HG03439 (cell line): ENCODE measurements around the gene CORO2B.
"Not testable (repeated sequence)": the region's sequence is repeated elsewhere in the genome, so short reads cannot be mapped to it uniquely, and the experiment has no call there.

Experiments
- ATAC-seq: cut with Tn5 transposase; IDR thresholded peaks from one replicate; pipeline ENCODE4 v1.9.1; 2021; ENCODE audit warnings: mild to moderate bottlenecking, moderate library complexity; ENCODE audit not compliant: unreplicated experiment

The CORO2B gene

GRCh38 chr15:68643216-68643830 lies 64.5 kb downstream of the CORO2B start:
- no peak for ATAC-seq

GRCh38 chr15:68644083-68644904 lies 65.5 kb downstream of the CORO2B start:
- ATAC-seq, result no peak

GRCh38 chr15:68644996-68645395 lies 66.2 kb downstream of the CORO2B start:
- no peak for ATAC-seq

- ATAC-seq, result no peak
Observed at GRCh38 chr15:68646156-68646555, 67.4 kb downstream of the CORO2B start.

GRCh38 chr15:68646696-68647095 lies 67.9 kb downstream of the CORO2B start:
- ATAC-seq, result no peak

GRCh38 chr15:68647361-68647760 lies 68.6 kb downstream of the CORO2B start:
- not testable (repeated sequence) for ATAC-seq

- ATAC-seq, result no peak
Observed at GRCh38 chr15:68650901-68651709, 72.3 kb downstream of the CORO2B start.

- ATAC-seq, result no peak
Observed at GRCh38 chr15:68651916-68652525, 73.2 kb downstream of the CORO2B start.

GRCh38 chr15:68653031-68653635 lies 74.3 kb downstream of the CORO2B start:
- no peak for ATAC-seq

GRCh38 chr15:68653801-68654200 lies 75.0 kb downstream of the CORO2B start:
- ATAC-seq, result no peak

- ATAC-seq, result no peak
Observed at GRCh38 chr15:68654786-68655560, 76.2 kb downstream of the CORO2B start.

- ATAC-seq, result no peak
Observed at GRCh38 chr15:68655686-68656437, 77.1 kb downstream of the CORO2B start.

- ATAC-seq, result no peak
Observed at GRCh38 chr15:68656438-68656739, 77.6 kb downstream of the CORO2B start.

GRCh38 chr15:68658151-68658550 lies 79.4 kb downstream of the CORO2B start:
- no peak for ATAC-seq

GRCh38 chr15:68658641-68659358 lies 80.0 kb downstream of the CORO2B start:
- ATAC-seq, result no peak

- ATAC-seq, result no peak
Observed at GRCh38 chr15:68663526-68663925, 84.7 kb downstream of the CORO2B start.

- no peak for ATAC-seq
Observed at GRCh38 chr15:68666120-68666811, 87.5 kb downstream of the CORO2B start.

- ATAC-seq, result no peak
Observed at GRCh38 chr15:68666812-68667450, 88.1 kb downstream of the CORO2B start.
